Astrocyte (in vitro differentiated cells and primary cell): ENCODE measurements around the gene RBM23. TPM values are rescaled to one million over a fixed set of nuclear protein-coding genes. Genes with fewer than 3 reads are reported as not detected.

Experiments
- DNase-seq: peaks from one replicate; pipeline ENCODE4 v3.0.0-alpha.2; 2010; ENCODE audit warnings: low read depth
- FAIRE-seq: peaks from 2 replicates; lab custom pipeline; 2011; peaks lifted over from hg19 to GRCh38; lab: Jason Lieb, UNC
- H2AFZ ChIP-seq: 2 replicates; pipeline ENCODE4 v1.6.0; 2012; ENCODE audit warnings: low read depth, low read length, inconsistent platforms
- H3K27ac ChIP-seq: 2 replicates; pipeline ENCODE4 v1.5.1; 2011; ENCODE audit warnings: low read depth, low read length, inconsistent platforms
- H3K27me3 ChIP-seq: 2 replicates; pipeline ENCODE4 v1.6.0; 2011; ENCODE audit warnings: low read length, inconsistent platforms; ENCODE audit not compliant: insufficient read depth
- H3K36me3 ChIP-seq: 2 replicates; pipeline ENCODE4 v1.5.1; 2011; ENCODE audit warnings: low read length, inconsistent platforms; ENCODE audit not compliant: insufficient read depth
- H3K4me1 ChIP-seq: 2 replicates; pipeline ENCODE4 v1.5.1; 2011; ENCODE audit warnings: low read length, inconsistent platforms; ENCODE audit not compliant: insufficient read depth
- H3K4me2 ChIP-seq: 2 replicates; pipeline ENCODE4 v1.6.0; 2012; ENCODE audit warnings: low read length, inconsistent platforms
- H3K4me3 ChIP-seq: 2 replicates; pipeline ENCODE4 v1.5.1; 2011; ENCODE audit warnings: low read depth, mild to moderate bottlenecking, low read length, inconsistent platforms; ENCODE audit not compliant: insufficient read depth
- H3K79me2 ChIP-seq: 2 replicates; pipeline ENCODE4 v1.6.0; 2012; ENCODE audit warnings: mild to moderate bottlenecking, low read length, inconsistent platforms; ENCODE audit not compliant: insufficient read depth
- H3K9ac ChIP-seq: 2 replicates; pipeline ENCODE4 v1.6.0; 2012; ENCODE audit warnings: mild to moderate bottlenecking, low read length, inconsistent platforms
- H3K9me3 ChIP-seq: 2 replicates; pipeline ENCODE4 v1.5.1; 2012; ENCODE audit warnings: low read depth, mild to moderate bottlenecking, low read length, inconsistent platforms; ENCODE audit not compliant: insufficient read depth
- H4K20me1 ChIP-seq: 2 replicates; pipeline ENCODE4 v1.6.0; 2012; ENCODE audit warnings: low read length, inconsistent platforms; ENCODE audit not compliant: insufficient read depth
- H3K27ac Mint-ChIP-seq: one replicate; pipeline ENCODE4 v1.8.0; 2021; ENCODE audit warnings: mild to moderate bottlenecking, mixed read lengths; ENCODE audit not compliant: unreplicated experiment
- H3K27me3 Mint-ChIP-seq: one replicate; pipeline ENCODE4 v1.8.0; 2021; ENCODE audit warnings: low read depth, mixed read lengths; ENCODE audit not compliant: unreplicated experiment
- H3K36me3 Mint-ChIP-seq: one replicate; pipeline ENCODE4 v1.8.0; 2021; ENCODE audit warnings: low read depth, mixed read lengths; ENCODE audit not compliant: unreplicated experiment
- H3K4me1 Mint-ChIP-seq: one replicate; pipeline ENCODE4 v1.8.0; 2021; ENCODE audit warnings: low read depth, mixed read lengths; ENCODE audit not compliant: unreplicated experiment
- H3K4me3 Mint-ChIP-seq: one replicate; pipeline ENCODE4 v1.8.0; 2021; ENCODE audit warnings: mild to moderate bottlenecking, moderate library complexity, mixed read lengths; ENCODE audit not compliant: unreplicated experiment
- H3K9me3 Mint-ChIP-seq: one replicate; pipeline ENCODE4 v1.8.0; 2021; ENCODE audit warnings: mild to moderate bottlenecking, mixed read lengths; ENCODE audit not compliant: unreplicated experiment
- CTCF ChIP-seq: IDR thresholded peaks from 2 replicates; pipeline ENCODE4 v1.5.1; 2011; ENCODE audit warnings: low read depth, mild to moderate bottlenecking, inconsistent platforms, low read length, moderate library complexity; ENCODE audit not compliant: insufficient read depth
- EZH2 ChIP-seq: IDR thresholded peaks from 2 replicates; pipeline ENCODE4 v1.6.1; 2012; ENCODE audit warnings: mild to moderate bottlenecking, low read length, inconsistent platforms; ENCODE audit not compliant: insufficient read depth
- total RNA-seq: library from RNA; stranded (reverse); gene quantifications from 2 replicates; pipeline ENCODE4 v1.2.1, GENCODE V29; 2021

RBM23 gene
- total RNA-seq, 1 donor from 2014 or later, result 49.3 TPM

DNA sequence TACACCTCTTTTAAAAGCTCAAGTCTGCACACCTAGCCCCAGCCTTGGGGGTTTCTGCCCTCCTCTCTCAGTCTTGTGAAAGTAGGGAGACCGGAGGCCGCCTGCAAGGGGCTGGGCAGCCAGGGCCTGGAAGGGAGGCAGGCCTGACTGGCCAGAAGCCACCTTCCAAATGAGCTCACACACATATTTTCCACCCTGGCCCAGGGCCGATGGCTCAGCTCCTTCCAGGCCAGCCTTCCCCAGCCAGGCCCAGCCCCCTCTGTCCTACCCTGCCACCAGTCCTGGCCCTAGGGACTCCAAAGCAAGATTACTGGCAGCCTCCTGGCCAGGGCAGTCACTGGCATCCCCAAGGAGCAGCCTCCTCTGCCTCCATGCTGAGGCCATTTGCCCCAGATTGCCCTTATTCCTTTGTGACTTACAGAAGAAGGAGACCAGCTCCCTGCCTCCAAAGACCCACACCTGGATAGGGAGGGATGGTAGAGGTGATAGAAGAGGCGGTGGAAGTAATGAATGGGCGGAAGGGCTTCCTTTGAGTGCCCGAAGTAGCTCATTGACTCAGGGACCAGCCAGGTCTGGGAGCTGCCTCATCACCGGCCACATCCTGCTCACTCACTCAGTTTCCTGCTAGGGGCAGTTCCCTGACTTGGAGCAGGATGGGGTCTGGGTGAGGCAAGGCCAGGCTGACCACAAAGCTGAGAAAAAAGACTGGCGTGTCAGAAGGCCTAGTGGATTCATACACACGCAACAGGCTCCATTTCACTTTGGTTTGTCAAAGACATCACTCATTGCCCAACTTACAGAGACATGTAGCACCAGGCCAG lies 67.8 kb downstream of the RBM23 start:
- peak; percentile 98 for DNase-seq
- H3K4me2 ChIP-seq, result peak overlapping the region; percentile 84

DNA sequence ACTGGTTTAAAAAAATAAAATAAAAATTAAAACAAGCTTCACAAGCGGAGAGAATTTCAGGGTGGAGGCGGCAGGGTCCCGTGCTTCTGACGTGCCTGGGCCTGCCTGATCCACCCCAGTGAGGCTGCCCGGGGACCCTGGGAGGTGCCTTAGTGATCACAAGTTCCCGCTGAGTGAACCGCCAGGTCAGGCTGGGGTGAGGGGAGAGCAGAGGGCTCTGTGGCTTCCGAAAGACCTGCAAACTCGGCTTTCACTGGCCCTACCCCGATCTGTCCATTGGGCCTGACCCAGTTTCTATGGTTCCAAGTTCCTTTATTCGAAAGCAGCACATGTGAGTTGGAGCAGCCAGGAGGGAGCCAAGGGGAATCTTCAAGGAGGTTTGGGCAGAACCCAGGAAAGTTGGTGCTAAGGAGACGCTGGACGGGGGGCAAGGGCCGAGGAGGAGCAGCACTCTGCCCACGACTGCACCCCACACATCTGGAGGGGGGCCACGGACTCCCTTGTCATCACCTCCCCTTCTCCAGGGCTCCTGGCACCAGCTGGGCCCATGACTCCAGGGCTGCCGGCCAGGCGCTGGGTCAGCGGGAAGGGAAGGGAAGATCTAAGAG lies 69.6 kb downstream of the RBM23 start:
- DNase-seq, result peak; percentile 27
- no peak for FAIRE-seq
- peak overlapping the region; percentile 85 for H3K9ac ChIP-seq
- peaks cover 20% of the 10 kb centered on the region for H3K36me3 ChIP-seq
- peaks cover 76% of the 10 kb centered on the region for H3K4me1 ChIP-seq
- H3K27ac ChIP-seq, result peak overlapping the region; percentile 99
- Mint-ChIP-seq H3K36me3 (peaks cover 5% of the 10 kb centered on the region), H3K4me3 (no peak overlapping the region), H3K27ac (peak overlapping the region; percentile 91), H3K4me1 (peaks cover 27% of the 10 kb centered on the region), H3K9me3 (no peaks in the 10 kb centered on the region), H3K27me3 (no peaks in the 10 kb centered on the region)
- no peaks in the 10 kb centered on the region for H3K27me3 ChIP-seq
- H3K79me2 ChIP-seq, result peaks cover 19% of the 10 kb centered on the region
- H3K9me3 ChIP-seq, result no peaks in the 10 kb centered on the region
- TF ChIP-seq CTCF (no peak), EZH2 (no peak)
- peaks cover 22% of the 10 kb centered on the region for H4K20me1 ChIP-seq
- H3K4me2 ChIP-seq, result peak overlapping the region; percentile 61
- H3K4me3 ChIP-seq, result no peak overlapping the region
- no peak overlapping the region for H2AFZ ChIP-seq

More for the DNA sequence above, 67.8 kb downstream of the RBM23 start:
- Histone ChIP-seq H3K4me3 (peak overlapping the region; percentile 28), H3K27ac (peak overlapping the region; percentile 99), H3K9ac (peak overlapping the region; percentile 87), H4K20me1 (peaks cover 8% of the 10 kb centered on the region), H3K79me2 (peaks cover 2% of the 10 kb centered on the region), H3K27me3 (no peaks in the 10 kb centered on the region), H3K4me1 (peaks cover 67% of the 10 kb centered on the region), H3K36me3 (peaks cover 6% of the 10 kb centered on the region), H3K9me3 (no peaks in the 10 kb centered on the region), H2AFZ (no peak overlapping the region)
- FAIRE-seq, result peak; percentile 98
- Mint-ChIP-seq H3K9me3 (no peaks in the 10 kb centered on the region), H3K27me3 (no peaks in the 10 kb centered on the region), H3K4me3 (no peak overlapping the region), H3K27ac (peak overlapping the region; percentile 94), H3K4me1 (peaks cover 30% of the 10 kb centered on the region), H3K36me3 (peaks cover 3% of the 10 kb centered on the region)
- no peak for TF ChIP-seq EZH2
- no peak for TF ChIP-seq CTCF
